Gastrocnemius medialis (tissue), 4 donors: Measurements from ENCODE around the gene CCNA2.

Experiments used
- CTCF ChIP-seq, 5 experiments: fragments of 450-650 bp in 3 of 5; fragments of 200-600 bp in 2 of 5; sonication (generic) in 2 of 5; IDR thresholded peaks in 4 of 5; conservative IDR thresholded peaks in 1 of 5; 1 replicate in 4 of 5; 2 replicates in 1 of 5; pipeline ENCODE4 v1.5.1; 2016 to 2019; ENCODE audit warnings: antibody characterized with exemption in 5 of 5, mild to moderate bottlenecking in 3 of 5, moderate library complexity in 3 of 5
- POLR2A ChIP-seq, 2 donors: fragments of 450-650 bp; IDR thresholded peaks; one replicate each; pipeline ENCODE4 v1.6.1; 2017; ENCODE audit warnings: antibody characterized with exemption in 2 of 2, mild to moderate bottlenecking in 2 of 2, moderate library complexity in 2 of 2

DNA sequence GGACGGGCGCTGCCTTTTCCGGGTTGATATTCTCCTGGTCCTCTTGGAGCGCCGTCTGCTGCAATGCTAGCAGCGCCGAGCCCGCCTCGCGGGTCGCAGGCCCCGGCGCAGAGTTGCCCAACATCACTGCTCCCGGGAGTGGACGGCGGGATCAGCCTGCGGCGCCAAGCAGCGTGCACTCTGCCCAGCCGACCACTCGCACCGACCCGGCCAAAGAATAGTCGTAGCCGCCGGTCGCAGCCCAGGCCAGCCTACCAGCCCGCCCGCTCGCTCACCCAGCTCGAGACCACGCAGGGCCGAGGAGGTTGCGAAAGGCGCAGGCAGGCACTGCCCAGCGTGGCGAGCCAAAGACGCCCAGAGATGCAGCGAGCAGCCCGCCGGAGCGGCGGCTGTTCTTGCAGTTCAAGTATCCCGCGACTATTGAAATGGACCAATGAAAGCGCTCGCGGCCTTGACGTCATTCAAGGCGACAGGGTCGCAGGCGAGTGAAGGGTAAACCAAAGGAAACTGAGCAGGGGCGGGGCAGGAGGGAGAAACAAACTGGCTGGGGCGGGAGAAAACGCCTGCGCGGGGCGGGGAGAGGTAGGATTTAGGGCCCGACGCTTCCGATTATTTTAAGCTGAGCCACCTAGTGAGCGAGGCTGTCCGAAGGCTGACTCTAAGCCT, at the start of gene CCNA2:
- TF ChIP-seq CTCF (IDR thresholded peaks at IDR 0.05 in 4 of 5, conservative IDR thresholded peaks at IDR 0.05 in 1 of 5) (no peak), POLR2A (IDR thresholded peaks at IDR 0.05) (peak in 1 of 2 donors; percentile 57)
